Omental fat pad (tissue), 4 donors: ENCODE results near the gene GRID1. TPM values are rescaled to one million over a fixed set of nuclear protein-coding genes. Genes with fewer than 3 reads are reported as not detected.

Experiments used
- ATAC-seq: fragments of 150-250 bp; one replicate; pipeline ENCODE4 v1.9.1; 2016; ENCODE audit warnings: mild to moderate bottlenecking, moderate library complexity; ENCODE audit not compliant: low FRiP score
- DNase-seq: peaks from one replicate; pipeline ENCODE4 v3.0.0-alpha.2; 2019; ENCODE audit warnings: low spot score
- total RNA-seq, 4 donors: library from RNA; depleted of rRNA; stranded (reverse); fragments of >200 nt; gene quantifications; one replicate each; pipeline ENCODE4 v1.1.0, GENCODE V29; 2016
- TF ChIP-seq, protein P1 (sequence below), 3 donors: fragments of 450-650 bp; IDR thresholded peaks; one replicate each; pipeline ENCODE4 v1.5.1; 2016 to 2017; ENCODE audit warnings: antibody characterized with exemption in 3 of 3, mild to moderate bottlenecking in 3 of 3, moderate library complexity in 2 of 3

GRID1 gene
- total RNA-seq, 4 donors from 2014 or later: 1.5 to 3.5 (median 2.4) TPM

DNA sequence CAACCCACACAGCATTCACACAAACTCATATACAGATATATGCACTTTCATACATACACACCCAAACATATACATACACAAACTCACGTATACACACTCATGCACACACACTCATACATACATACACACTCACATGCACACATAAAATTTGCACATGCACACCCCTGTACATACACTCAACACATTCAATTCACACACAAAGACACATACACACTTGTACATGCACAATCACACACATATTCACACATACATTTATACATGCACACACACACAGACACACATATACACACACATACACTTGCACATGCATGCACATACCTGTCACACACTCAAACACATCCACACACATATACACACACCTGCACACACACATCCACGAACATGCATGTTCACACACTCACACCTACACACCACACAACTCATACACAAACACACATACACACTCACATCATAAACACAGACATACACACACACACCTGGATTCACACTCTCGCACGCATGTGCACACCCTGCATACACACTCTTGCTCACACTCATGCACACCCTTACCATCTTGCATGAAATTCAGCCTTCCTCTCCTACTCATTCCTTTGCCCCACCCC lies 451.2 kb downstream of the GRID1 start:
- TF ChIP-seq, protein P1, sequence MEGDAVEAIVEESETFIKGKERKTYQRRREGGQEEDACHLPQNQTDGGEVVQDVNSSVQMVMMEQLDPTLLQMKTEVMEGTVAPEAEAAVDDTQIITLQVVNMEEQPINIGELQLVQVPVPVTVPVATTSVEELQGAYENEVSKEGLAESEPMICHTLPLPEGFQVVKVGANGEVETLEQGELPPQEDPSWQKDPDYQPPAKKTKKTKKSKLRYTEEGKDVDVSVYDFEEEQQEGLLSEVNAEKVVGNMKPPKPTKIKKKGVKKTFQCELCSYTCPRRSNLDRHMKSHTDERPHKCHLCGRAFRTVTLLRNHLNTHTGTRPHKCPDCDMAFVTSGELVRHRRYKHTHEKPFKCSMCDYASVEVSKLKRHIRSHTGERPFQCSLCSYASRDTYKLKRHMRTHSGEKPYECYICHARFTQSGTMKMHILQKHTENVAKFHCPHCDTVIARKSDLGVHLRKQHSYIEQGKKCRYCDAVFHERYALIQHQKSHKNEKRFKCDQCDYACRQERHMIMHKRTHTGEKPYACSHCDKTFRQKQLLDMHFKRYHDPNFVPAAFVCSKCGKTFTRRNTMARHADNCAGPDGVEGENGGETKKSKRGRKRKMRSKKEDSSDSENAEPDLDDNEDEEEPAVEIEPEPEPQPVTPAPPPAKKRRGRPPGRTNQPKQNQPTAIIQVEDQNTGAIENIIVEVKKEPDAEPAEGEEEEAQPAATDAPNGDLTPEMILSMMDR (IDR thresholded peaks at IDR 0.05): no peak
- DNase-seq (no peak), ATAC-seq (no peak)

DNA sequence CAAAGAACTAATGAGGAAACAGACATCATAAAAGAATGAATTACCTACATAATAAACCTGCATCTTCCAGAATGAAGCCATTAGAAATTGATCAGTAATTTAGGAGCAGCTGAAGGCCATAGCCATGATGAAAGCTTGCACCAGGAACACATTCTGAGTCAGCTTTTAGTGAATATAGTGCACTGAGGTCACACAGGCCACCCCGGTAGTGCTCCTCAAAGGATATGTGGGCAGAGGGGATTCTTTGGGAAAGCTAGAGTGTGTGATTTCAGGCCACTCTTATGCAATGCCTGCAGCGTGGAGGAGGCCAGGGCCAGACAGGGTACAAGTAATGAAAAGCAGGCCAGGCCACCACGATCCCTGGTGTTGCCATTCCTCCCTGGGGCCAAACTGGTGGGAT lies 451.9 kb downstream of the GRID1 start:
- TF ChIP-seq, protein P1 (IDR thresholded peaks at IDR 0.05): no peak
- no peak for ATAC-seq
- no peak for DNase-seq

DNA sequence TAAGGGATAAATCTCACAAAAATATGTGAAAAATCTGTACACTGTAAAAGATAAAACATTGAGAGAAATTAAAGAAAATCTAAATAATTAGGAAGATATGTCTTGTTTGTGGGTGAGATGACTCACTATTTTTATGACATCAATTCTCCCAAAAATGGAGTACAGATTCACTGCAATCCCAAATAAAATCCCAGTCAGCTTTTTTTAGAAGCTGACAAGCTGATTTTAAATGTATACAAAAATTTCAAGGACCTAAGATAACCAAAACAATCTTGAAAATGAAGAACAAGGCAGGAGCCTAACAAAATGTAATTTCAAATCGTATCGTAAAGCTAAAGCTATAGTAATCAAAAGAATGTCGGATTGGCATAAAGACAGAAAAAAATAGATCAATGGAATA lies 458.1 kb downstream of the GRID1 start:
- no peak for ATAC-seq
- TF ChIP-seq, protein P1 (IDR thresholded peaks at IDR 0.05): no peak
- DNase-seq: no peak

DNA sequence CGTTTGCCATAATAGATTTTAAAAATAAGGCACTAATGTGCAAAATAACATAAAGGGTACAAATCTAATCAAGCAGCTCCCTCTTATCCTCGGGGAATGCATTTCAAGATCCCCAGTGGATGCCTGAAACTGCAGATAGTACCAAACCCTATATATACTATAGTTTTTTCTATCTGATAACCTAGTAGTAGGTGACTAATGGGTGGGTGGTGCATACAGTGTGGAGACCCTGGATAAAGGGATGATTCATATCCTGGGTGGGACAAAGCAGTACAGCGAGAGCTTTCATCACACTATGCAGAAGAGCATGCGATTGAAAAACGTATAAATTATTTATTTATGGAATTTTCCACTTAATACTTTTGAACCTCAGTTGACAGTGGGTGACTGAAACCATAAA lies 464.5 kb downstream of the GRID1 start:
- TF ChIP-seq, protein P1 (IDR thresholded peaks at IDR 0.05): no peak
- no peak for ATAC-seq
- no peak for DNase-seq

DNA sequence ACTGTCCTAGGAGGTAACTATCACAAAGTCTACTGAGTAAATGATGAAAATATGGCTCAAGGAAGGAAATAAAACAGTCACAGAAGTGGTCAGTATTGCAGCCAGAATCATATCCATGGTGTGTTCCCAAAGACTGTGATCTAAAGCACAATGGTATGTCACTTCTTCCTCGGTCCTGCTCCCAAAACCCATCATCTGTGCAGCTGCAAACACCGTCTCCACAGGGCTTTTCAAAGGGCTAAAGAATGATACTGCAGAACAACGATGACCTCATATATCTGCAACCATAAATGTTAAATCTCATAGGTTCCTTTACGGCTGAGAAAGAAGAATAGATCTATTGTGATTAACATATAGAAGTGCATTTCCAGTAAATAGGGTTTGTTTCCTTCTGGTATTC lies 465.0 kb downstream of the GRID1 start:
- no peak for DNase-seq
- ATAC-seq: no peak
- TF ChIP-seq, protein P1 (IDR thresholded peaks at IDR 0.05): no peak

DNA sequence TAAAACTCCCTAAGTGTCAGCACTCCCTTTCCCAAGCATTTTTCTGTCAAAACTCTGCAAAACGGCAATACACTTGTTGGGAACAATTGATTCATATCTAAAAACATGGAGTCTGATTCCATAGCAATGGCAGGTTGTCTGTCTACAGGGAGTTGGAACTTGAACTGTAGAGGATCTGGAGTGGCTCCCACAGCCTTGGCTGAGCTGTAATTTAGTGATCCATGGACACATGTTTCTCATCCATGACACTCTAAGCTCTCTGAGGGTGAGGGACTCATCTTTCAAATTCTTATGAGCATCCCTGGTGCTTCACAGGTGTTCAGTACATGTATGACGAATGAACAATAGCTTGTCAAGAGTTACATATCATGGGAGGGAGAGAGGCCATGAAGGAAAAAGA lies 466.1 kb downstream of the GRID1 start:
- TF ChIP-seq, protein P1 (IDR thresholded peaks at IDR 0.05): no peak
- DNase-seq (no peak), ATAC-seq (no peak)

DNA sequence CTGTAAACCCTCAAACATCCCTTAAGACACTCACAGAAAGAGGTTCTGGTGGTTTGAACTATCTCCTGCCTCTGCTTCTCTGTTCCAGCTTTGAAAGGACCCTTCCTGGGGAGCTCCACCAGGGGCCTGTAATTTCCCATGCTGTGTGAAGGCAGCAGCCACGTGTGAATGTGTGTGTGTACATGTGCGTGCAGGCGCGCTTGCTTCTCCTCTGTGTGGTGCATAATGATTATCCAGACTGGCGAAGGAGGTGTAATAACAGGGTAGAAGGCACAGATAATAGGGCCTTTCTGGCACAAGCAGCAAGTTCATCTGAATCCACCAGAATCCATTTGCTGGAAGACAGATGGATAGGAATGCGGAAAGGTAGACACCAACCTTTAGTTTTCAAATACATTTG lies 466.5 kb downstream of the GRID1 start:
- TF ChIP-seq, protein P1 (IDR thresholded peaks at IDR 0.05): no peak
- no peak for DNase-seq
- no peak for ATAC-seq
